Dedifferentiated amniotic fluid mesenchymal stem cell (primary cell): ENCODE data around the gene PRSS12.
"Not testable (repeated sequence)": the region's sequence is repeated elsewhere in the genome, so short reads cannot be mapped to it uniquely, and the experiment has no call there.

Source experiments
- DNase-seq: peaks from one replicate; pipeline ENCODE4 v3.0.0-alpha.2; 2016; ENCODE audit errors: extremely low spot score

The PRSS12 gene

DNA sequence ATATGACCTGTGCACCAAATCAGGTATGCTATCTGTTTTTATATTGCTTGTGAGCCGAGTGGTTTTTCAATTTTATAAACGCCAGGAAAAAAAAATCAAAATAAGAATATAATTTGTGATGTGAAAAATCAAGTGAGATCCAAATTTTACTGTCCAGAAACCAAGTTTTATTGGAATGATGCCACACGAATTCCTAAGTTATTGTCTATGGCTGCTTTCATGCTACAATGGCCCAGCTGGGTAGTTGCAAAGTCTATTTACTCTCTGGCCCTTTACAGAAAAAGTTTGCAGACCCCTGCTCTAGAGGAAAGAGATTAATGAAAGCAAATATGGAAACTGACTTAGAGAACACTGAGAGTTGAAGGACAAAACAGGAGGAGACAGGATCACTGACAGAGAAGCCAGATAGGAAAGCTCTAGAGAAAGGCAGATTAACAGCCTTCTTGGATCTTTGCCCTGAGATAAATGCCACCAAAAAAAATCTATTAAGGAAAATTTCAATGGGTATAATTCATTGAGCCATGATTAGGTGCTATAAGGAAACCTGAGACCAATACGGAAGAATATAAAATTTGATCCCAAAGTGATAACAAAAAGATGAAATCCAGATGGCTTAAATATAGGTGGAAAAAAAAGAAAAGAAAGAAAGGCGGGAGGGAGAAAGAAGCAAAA is 29.8 kb downstream of the PRSS12 start:
- no peak for DNase-seq

DNA sequence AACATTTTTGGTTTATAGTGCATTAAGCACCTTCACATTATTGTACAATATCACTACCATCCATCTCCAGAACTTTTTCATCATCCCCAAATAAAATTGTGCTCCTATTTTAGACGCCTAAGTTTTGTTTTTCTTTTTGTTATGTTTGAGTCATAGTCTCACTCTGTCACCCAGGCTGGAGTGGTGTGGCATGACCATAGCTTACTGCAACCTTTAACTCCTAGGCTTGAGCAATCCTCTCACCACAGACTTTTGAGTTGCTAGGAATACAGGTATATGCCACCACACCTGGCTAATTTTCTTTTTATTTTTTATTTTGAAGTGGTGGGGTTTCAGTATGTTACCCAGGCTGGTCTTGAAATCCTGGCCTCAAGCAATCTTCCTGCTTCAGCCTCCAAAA is 33.9 kb downstream of the PRSS12 start:
- no peak for DNase-seq

DNA sequence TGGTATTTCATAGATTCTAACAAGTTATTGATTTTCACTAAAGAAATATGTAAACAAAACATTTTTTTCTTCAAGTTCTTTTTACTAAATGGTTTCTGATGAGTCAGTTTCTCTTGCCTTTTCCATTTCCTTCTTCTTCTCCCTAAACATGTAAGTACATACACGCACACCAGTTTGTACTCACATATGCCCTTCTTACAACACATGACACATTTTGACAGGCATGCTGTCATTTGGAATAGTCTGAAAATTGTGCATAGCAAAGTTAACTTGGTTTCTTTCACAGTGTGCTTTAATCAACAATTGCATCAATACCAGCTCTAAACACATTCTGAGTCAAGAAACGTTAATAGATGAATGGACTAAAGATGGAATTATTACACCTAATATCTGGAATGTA is 35.1 kb downstream of the PRSS12 start:
- DNase-seq = no peak

DNA sequence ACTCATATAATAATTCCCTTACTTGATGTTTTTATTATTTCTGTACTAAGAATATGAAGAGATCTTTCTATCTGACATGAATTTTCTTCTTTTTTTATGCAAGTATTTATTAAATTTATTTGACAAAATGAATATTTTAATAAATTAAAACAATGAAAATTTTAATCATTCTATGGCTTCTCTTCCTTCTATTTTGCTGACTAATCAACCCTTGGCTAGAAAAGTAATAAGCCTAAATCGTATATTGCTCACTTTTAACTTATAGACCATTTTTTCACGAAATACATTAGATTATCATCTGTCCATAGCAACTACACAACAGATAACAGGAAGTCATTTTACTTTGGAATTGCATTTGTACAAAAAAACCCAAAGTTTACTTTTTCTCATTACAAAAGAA is 38.6 kb downstream of the PRSS12 start:
- DNase-seq = no peak

DNA sequence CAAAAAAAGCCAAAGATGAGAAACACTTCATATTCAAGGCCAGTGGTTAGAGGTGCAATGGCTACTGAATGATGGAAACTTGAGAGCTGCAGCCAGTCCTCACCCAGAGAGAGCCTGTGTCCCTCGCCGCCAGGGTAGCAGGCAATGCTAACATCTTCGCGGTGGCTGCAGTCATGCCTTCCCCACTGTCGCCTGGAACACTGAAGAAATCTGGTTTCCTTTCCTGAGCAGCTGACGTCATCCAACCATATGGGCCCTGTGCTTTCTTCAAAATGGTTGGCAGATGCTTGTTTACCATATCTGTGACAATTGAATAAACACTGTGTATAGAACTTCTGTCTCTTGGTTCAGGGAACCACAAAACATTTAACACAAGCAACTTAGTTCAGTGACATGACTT is 39.7 kb downstream of the PRSS12 start:
- no peak for DNase-seq

DNA sequence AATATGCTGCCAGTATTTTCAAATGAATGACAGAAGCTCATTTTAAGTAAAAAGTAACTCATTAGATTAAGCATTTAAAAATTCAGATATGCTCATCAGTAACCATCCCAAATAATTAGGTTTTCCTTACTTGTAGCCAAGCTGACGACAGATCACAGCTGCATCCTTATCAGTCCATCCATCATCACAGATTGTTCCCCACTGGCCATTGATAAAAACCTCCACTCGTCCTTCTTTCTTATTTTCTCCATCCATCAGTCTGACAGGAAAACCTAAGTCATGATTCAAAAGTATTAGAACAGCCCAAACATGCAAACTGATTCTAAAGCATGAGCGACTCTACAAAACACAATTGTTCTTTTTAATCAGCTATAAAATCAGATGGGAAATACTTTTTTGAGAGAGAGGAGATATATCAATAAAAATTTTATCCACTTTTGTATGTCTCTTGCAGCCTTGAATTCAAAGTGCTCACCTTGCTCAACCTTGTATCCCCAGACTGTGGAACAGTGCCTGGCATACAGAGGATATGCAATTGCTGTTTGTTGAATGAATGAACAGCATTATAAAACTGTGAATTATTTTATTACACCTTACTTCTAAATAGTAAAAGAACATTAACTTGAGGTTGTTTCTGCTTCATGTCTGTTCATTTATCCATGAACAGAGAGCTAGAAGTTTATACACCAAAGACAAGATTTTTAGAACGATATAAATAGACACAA is 44.3 kb downstream of the PRSS12 start:
- no peak for DNase-seq

DNA sequence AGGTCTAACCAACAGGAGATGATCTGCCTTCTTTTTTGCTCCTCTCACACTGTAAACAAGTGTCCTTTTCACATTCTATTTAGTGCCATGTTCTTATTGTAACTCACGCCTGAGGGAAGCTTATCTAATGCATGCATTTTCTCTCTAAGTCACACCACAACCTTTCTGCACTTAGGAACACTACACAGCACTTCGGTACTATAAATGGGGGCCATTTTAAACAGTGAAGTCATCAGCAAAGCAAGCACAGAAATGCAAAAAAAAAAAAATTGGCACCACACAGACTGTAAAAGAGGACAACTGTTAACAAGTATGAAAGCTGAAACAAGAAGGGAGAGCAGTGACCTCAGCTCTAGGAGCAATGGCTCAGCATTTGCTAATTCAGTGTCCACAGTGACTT is 45.2 kb downstream of the PRSS12 start:
- no peak for DNase-seq

DNA sequence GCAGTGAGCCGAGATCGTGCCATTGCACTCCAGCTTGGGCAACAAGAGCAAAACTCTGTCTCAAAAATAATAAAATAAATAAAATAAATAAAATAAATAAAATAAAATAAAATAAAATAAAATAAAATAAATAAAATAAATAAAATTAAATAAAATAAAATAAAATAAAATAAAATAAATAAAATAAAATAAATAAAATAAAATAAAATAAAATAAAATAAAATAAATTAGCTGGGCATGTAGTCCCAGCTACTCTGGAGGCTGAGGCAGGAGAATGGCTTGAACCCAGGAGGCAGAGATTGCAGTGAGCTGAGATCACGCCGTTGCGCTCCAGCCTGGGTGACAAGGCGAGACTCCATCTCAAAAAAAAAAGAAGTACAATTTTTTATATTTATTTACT is 53.2 kb downstream of the PRSS12 start:
- DNase-seq = not testable (repeated sequence)

DNA sequence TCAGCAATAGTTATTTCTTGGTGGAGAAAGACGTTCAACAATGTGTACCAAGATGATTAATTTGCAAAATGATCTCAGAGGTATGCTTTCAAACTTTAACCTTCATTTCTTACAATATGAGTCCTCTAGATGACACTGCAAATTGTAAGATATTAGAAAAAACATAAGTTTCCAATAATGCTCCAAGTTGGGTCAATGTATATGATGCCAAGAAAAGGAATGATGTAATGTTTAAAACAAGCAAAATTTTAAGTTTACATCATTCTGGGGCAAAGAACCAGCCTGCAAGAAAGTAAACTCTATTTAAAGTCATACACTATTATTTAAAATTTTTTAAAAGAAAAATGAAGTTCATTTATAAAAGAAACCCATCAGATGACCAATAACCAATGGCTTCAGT is 56.1 kb downstream of the PRSS12 start:
- DNase-seq = no peak

DNA sequence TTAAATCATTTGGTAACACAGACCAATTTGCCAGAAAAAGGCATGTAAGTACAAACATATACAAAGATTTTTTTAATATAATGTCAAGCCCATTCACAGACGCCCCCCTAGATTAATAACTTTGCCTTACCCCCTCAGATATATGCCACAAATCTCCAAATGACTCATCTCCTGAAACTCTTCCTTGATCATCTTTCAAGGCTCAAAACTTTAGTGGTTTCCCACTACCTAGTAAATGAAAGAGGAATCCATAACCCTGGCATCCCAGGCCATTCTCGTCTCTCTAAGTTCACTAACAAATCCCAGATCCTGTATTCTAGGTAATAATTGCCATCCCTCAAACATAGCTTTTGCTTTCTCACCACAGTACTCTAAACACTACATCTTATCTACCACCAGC is 61.9 kb downstream of the PRSS12 start:
- DNase-seq = no peak

DNA sequence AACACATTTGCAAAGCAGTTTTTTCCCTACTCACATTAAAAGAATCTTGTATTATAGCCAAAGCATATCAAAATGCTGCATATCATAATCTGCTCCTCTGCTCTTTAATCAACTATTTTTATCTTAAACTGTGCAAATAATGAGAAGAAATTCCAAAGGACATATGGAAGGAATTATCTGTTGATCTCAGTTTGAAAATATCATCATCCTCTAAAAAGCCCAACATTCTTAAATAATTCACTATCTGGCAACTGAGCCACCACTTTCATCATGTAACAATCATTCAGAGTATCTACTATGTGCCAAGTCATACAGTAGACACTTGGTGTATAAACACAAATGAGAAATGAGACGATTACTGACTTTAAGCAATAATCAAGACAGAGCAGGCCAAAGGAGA is 63.0 kb downstream of the PRSS12 start:
- peak; percentile 89 for DNase-seq

DNA sequence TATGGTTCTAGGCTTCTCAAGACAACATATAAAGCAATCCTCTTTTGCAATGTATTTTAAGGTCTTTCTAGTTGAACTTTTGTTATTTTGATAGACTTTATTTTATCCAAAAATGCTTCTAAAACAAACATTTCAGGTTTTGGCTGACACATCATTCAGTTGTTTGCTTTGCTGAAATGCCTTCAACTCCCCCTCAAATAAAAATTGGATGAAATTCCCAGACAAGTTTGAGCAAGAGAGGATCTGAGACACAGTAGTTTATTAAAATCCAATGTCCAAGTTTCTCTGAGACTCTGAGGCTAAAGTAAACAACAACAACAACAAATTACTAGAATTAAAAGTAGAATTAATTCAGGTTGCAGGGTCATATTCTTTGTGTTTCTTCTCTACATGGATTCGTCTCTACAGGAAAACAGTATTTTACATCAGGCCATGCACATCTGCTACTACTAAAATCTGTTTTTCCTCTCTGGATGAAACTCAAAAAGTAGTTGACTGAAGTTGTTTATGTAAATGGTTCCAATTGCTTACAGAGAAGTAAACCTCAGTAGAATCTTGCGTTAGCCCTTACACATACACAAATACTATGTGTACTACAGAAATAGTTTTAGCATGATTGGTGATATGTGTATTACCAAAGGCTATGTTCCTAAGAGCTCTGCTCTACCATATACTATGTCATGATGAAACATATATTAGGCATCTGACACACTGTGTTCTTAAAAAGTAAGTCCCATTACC is 64.9 kb downstream of the PRSS12 start:
- DNase-seq = peak; percentile 68

DNA sequence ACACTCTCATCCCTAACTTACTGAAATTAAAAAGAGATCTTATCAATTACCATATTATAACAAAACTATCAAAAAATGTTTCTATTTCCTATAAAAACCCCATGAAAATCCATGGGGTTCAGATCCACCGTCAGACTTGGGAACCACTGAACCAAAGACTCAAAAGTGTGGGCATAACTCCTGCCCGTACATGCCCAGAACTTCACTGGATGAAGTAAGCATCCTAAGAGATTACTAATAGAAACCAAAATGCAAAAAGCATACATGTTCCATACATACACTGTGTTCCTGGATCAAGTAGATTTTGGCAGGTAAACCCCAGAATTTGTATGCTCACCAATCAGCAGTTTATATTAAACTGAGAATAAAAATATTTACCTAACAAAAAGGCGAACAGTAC is 66.1 kb downstream of the PRSS12 start:
- DNase-seq = no peak

DNA sequence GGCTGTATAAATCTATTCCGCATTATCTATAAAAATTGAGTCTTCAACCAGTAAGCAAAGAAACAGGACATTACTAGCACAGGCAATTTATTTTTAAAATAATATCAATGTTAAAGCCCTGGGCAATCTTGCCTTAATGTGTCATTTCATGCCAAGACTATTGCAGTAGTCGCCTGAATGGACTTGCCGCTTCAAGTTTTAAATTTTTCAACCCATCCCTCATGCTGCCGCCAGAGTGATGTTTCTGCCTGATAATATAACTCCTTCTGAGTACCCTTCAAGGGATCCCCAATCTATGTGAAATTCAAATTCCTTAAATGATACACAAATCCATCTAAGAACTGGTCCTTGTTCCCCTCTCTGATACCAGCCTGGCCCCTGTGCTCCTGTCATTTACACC is 66.9 kb downstream of the PRSS12 start:
- no peak for DNase-seq

DNA sequence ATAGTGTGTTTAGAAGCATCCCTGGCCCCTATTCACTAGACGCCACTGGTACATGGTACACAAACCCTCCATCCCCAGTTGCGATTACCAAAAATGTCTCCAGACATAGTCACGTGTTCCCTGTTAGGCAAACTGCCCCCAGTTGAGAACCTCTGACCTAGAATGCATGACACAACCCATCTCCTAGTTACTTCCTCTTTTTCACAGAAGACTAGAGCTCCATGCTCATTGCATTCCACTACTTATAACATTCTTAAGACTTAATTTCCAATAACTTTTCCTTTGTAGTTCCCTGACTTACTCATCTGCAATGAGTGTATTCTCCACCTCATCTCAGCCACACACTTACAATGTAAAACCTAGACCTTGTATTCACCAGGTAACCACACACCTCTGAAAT is 68.6 kb downstream of the PRSS12 start:
- no peak for DNase-seq

DNA sequence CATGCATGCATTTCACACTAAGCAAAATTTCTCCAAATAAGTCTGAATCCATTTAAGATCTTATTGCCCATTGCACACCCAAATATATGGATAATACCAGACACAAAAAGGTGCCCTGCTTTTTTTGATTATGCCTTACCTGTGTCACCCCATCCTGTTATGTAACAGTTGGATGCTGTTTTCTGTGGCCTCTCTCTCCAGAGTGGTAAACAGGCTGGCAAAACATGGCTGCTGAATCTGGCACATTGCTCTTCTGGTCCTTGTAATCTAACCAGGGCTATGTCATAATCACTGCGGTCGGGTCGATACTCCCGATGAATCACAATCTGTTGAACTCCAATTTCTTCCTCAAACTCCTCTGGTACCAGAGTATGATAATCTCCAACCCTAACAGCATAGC is 70.1 kb downstream of the PRSS12 start:
- DNase-seq = no peak

DNA sequence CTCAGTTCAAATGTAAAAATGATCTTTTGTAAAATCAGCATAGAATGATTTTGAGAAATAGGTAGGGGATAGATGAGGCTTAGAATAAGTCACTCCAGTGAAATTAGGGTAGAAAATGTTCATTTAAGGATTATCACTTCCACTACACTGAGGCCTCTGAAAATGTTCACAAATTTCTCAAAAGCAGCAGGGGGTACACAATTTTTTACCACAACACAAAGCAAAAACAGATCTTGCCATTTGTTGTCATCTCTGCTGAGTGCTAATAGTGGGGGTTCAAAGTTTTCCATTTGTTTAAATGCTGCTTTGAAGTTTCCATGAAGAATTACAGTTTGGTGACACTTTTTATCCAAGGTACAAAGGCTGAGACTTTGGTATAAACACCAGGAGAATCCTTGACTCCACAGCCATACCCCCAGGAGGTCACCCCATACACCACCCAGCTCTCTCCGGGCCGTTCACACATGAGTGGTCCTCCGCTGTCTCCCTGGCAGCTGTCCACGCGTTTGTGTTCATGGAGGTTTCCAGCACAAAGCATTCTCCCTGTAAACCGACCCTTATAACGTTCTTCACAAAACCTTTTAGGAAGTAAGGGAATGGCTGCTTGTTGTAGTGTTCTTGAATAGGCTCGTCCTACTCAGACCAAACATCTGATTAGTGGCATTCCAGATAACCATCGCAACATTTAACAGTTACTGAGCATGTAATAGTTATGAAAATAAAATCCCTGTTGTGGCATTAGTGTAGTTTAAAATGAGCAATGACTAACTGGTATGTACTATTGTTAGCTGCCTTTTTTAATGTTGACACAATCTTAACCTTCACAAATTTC is 71.0 kb downstream of the PRSS12 start:
- peak; percentile 49 for DNase-seq

DNA sequence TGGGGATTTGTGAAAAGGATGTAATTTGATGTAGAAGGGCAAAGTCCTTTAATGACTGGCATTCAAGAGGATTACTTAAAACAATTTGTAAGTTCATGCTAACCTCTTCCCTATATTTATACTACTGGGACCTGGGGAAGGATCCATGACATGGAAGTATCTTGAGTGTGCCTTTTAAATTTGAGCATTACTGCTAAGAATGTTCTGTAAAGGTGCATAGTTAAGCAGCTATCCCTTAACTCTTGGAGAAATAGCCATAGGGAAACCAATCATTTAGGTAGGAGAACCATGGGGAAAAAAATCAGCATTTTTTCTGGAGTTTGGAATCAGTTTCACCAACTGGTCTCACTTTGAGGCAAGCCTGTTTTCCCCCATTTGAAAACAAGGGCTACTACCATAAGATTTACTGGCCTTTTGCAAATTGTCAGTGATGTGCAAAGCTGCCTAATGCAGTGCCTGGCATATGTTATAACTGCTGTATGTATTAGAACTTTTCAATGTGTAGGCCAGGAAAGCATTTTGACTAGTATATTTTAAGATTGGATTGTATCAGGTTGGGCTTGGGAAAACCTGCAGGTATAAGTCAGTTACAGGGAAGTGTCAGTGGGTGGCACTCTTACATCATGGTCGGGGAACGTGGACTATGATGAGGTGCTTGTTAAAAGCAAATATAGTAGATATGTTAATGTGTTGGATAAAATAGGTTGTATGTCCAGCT is 72.1 kb downstream of the PRSS12 start:
- DNase-seq = peak; percentile 49

DNA sequence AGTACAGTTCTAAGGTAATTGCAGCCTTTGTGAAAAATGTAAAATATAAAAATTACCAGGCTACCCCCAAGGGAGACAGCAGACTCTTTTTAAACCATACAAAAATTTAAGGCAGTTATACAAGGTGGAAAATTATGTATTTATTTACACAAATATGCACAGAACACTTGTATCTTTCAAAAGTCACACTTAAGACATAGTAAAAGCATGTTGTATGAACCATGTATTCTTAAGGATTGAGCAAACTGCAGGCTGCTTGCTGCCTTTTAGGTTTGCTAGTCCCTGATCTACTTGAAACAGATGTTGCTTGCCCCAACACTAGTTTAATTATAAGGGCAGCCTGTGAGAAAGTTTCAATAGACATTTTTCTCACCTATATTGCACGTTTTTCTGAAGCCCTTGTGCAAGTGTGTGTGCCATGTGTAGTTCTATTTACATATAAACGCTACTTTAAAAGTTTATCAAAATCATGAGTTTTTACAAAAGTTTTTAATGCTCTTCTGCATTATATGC is 72.8 kb downstream of the PRSS12 start:
- DNase-seq = no peak

DNA sequence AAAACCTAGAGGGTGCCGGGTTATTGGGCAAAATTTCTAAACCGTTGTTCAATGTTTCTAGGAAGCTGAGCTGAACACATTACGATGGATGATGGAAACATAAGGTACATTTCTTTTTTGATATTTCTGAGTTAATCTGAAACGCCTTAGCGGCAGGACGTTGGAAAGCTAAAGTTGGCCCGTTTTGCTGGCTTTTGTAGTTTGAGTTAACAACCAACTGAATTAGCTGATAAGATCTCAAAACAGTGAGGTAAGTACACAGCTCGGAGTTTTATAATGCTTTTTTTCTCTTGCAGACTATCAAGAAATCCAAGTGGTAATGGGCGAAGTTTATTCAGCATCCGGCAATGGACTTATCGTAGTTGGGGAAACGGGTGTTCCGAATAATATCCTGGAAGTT is 73.5 kb downstream of the PRSS12 start:
- no peak for DNase-seq
